RPMI8226 (cell line): Measurements from ENCODE around the gene DIO2.

ENCODE experiments used
- DNase-seq: peaks from one replicate; pipeline ENCODE4 v3.0.0-alpha.2; 2015

DIO2 gene

GRCh38 chr14:80167793-80168448 is 43.4 kb downstream of the DIO2 start:
- DNase-seq: no peak

GRCh38 chr14:80164991-80165721 is 46.1 kb downstream of the DIO2 start:
- DNase-seq: no peak

DNA sequence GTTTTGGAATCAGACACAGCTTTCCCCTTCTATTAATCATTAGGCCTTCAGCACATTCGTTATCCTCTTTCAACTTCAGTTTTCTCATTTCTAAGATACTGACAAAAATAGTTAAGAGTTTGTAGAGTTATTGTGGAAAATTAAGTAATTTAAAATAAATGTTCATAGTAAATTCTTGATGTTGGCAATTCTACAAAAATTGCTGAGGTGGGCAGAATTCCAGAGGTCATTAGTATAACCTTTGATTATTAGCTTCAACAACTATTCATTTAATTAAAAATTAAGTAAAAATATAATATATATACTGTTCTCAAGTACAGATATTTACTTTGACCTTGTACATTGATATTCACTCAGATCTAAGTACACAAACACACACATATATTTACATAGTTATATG is 58.5 kb downstream of the DIO2 start:
- no peak for DNase-seq

GRCh38 chr14:80152166-80152565 is 59.1 kb downstream of the DIO2 start:
- no peak for DNase-seq

DNA sequence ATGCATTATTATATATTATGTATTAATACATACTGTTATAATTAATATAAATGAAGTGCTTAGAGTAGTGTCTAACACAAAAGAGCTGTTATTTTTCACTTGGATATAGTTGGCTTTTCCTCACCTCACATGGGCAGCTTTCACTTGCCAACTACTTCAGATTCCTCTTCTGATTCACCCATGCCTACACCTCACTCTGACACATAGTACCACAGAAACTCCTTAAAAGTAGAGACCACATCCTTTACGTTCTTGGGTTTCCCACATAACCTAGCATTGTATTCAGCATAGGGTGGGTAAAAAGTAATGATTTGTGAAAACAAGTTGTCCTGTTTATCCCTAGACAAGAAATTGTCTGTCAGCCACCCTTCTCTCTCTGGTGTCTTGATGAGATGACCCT is 61.0 kb downstream of the DIO2 start:
- DNase-seq: no peak
